GM19025 (cell line): Measurements from ENCODE around the gene FAM174C.
"Not testable (repeated sequence)": the region's sequence is repeated elsewhere in the genome, so short reads cannot be mapped to it uniquely, and the experiment has no call there.

ENCODE experiments used
- ATAC-seq: cut with Tn5 transposase; IDR thresholded peaks from one replicate; pipeline ENCODE4 v1.9.1; 2021; ENCODE audit warnings: mild to moderate bottlenecking, low read depth, moderate library complexity; ENCODE audit not compliant: unreplicated experiment

Gene FAM174C

DNA sequence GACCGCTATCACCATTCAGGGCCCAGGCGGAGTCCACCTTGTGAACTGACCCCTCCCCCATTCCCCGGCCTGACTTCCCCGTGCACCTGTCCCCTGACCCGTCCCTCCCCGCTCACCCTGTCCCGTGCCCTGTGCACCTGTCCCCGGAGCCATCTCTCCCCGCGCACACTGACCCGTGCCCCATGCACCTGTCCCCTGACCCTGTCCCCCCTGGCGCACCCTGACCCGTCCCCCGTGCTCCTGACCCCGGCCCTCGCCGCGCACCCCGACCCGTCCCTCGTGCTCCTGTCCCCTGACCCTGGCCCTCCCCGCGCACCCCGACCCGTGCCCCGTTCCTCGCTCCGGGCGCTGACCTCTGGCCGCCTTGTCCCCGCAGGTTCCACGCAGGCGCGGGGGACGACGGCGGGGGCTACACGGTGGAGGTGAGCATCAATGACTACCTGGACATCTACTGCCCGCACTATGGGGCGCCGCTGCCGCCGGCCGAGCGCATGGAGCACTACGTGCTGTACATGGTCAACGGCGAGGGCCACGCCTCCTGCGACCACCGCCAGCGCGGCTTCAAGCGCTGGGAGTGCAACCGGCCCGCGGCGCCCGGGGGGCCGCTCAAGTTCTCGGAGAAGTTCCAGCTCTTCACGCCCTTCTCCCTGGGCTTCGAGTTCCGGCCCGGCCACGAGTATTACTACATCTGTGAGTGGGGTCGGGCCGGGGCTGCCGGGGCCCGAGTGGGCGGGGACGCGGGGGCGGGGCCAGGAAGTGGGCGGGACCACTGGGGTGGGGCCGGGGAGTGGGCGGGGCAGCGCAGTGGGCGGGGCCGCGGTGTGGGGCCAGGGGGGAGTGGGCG is 20.1 kb downstream of the FAM174C start:
- ATAC-seq = no peak

DNA sequence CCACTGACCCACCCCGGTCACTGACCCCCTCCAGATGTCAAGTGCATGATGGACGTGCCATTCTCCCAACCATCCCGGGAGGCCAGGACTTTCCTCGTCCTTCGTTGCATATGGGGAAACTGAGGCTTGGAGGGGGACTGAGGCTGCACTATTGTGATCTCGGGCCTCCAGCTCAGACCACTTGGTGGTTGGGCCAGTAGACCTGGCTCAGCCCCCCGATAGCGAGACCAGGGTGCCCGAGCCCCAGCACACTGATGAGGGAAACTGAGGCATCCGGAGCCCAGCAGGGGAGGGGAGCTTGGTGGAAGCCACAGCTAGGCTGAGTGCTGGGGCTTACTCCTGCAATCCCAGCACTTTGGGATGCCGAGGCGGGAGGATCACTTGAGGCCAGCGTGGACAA is 20.7 kb downstream of the FAM174C start:
- ATAC-seq = no peak

DNA sequence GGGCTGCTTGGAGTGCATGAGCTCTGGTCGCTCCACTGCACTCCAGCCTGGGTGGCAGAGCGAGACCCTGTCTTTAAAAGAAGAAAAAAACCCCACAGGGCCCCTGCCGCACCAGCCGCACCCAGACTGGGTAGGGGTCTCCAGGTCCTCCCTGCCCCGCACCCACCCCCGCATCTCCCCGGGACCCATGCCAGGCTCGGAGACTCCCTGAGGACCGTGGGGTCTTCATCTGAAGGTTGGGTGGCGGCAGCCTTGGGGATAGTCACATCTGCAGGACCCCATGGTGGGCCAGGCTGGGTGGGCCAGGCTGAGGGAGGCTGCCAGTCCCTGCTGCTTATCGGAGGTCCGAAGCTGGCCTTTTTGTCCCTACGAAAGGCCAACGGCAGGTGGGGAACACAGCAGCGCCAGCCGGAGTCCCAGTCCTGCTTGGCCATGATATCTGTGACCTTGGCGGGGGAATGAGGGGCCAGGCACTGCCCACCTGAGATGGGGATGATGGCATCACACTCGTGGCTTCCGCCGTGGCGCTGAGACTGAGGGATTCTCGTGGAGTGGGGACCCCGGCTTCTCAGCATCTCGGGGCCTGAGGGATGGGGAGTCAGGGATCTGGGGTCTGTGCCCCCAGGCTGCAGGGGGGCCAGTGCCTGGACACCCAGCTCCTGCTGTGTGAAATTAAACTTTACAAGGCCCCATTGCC is 21.4 kb downstream of the FAM174C start:
- no peak for ATAC-seq

DNA sequence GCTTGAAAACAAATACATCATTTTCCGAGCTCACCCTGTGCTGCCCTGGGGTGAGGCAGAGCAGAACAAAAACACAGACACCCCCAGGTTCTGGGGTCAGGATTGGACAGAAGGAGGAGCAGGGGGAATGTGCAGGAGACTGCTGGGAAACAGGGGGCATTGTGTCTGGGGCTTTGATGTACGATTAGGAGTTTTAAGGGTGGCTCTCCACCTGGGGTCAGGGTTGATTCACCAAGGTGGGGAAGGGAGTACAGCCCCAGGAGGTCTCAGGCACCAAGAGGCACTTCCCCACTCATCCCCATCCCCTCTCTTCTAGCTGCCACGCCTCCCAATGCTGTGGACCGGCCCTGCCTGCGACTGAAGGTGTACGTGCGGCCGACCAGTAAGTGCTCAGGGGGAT is 22.9 kb downstream of the FAM174C start:
- no peak for ATAC-seq

DNA sequence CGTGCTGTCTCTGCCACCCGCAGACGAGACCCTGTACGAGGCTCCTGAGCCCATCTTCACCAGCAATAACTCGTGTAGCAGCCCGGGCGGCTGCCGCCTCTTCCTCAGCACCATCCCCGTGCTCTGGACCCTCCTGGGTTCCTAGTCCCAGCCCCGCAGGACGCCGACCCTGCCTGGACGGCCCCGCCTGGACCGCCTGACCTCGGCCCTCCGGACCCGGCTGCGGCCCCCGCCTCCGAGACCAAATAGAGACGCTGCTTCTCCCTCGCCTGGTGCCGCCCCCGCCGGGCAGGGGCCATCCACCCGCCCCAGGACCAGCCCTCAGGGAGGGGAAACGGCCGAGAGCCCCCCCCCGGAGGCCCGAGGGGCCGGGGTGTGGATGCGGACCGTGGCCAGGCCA is 24.5 kb downstream of the FAM174C start:
- no peak for ATAC-seq

DNA sequence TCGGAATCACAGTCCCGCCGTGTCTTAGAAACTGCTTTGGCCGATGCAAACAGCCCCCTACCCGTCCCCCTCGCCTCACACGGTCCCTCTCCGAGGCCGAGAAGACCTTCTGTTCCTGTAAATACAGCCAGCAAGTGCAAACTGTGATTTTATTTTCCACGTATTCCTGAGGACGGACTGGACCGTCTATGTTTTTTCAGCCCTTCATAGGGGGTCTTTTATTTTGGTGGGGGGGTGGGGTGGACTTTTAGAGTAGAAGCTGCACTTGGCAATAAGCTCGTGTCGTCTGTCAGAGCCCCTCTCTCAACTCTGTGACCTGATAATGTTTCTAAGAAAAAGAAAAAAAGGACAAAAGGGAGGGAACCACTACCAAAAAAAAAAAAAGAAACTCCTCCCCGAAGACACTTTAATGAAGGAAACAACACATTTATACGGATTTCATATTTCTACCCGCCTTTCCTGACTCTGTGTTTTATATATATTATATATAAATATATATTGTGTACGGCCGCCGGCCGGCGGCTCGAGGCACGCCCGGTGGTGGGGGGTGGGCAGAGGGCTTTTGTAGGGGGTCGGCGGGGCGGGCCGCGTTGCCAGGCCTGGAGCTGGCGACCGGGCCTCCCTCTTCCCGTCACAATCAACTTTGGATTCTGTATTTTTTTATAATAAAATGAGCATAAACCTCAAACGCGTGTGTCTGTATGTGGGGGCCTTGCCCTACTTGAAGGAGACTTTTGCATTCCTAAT is 25.6 kb downstream of the FAM174C start:
- no peak for ATAC-seq

DNA sequence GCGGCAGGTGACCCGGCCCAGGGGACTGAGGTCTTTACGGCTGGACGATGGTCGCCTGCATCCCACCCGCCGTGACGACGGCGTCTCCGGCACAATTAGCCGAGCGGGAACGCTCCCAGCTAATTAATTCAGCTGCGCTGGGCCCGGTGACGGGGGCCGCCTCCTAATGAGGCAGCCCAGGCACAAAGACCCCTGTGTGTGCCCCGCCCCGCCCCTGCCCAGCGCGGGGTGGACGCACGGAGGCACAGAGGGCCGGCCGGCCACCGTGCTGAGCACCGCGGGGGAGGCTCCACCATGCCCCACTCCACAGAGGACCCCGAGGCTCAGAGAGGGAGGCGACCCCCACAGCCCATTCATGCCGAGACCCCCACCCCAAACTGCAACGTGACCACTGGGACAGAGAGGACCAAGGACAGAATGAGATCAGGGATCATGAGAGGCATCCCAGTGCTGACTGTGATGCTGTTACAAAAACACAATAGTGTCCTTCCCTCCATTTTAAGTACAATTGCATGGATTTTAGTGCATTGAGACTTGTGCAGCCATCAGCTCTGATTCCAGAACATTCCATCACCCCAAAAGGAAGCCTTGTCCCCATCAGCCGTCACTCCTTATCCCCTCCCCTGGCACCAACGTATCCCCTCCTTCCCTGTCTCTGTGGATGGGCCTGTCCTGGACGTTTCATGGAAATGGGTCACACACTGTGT is 27.4 kb downstream of the FAM174C start:
- no peak for ATAC-seq

DNA sequence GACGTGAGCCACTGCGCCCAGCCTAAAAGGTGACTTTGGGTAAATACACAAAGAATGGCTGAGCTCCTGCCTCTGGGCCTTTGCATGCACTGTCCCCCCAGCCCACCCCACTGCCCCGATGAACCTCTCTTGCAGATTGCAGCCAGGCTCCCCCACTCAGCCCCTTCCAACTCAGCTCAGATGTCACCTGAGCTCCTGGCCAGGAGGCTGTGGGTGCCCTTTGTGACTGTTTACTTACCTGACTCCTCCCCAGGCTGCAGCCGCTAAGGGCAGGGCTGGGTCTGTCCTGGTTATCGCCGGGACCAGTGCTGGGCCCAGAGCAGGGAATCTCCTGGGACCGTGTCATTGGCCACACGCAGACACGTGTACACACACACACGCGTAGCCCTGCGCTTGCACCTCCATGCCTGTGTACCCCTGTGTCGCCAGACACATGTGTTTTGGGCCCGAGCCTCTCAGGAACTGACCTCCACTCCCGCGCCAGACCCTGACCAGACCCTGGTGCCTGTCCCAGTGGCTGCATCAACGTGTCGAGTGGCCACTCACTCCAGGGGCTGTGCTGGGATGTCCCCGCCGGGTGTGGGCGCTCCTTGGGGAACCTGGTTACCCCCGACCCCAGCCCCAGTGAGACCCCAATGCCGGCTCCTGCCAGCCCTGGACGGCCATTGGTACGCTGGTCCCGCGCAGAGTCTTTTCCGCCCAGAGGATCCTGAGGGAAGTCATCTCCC is 29.0 kb downstream of the FAM174C start:
- ATAC-seq = no peak

DNA sequence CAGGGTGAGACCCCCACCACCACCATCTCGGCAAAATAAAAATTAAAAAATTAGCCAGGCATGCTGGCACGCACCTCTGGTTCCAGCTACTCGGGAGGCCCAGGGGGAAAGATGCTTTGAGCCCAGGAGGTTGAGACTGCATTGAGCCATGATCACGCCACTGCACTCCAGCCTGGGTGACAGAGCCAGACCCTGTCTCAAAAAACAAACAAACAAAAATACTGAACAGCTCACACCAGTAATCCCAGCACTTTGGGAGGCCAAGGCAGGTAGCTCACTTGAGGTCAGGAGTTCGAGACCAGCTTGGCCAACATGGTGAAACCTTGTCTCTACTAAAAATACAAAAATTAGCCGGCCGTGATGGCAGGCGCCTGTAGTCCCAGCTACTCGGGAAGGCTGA is 30.0 kb downstream of the FAM174C start:
- not testable (repeated sequence) for ATAC-seq

DNA sequence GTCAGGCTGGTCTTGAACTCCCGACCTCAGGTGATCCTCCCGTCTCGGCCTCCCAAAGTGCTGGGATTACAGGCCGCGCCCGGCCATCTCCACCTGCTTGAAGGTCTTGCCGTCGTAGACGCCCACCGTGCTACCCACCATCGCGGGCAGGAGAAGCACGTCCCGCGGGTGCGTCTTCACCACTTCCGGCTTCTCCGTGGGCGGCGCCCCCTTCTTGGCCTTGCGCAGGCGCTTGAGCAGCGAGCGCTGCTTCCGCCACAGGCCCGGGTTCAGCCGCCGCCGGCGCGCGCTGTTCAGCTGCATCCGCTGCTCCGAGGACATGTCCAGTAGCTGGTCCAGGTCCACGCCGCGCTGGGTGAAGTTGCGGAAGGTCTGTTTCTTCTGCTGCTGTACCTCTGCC is 32.0 kb downstream of the FAM174C start:
- no peak for ATAC-seq

DNA sequence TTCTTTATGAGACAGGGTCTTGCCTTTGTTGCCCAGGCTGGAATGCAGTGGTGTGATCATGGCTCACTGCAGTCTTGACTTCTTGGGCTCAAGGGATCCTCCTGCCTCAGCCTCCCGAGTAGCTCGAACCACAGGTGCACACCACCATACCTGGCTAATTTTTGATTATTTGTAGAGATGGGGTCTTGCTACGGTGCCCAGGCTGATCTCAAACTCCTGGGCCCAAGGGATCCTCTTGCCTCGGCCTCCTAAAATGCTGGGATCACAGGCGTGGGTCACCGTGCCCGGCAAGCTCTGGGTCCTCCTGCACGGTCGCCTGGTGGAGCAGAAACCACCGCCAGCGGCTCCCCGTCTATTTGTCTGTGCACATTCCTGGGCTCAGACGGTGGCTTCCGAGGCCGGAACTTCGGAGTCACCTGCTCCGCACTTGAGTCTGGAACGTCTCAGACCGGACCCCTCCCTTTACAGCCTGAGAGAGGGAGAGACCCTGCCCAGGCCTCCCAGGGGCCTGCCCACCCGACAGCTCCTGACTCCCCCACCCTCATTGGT is 32.5 kb downstream of the FAM174C start:
- ATAC-seq = no peak

DNA sequence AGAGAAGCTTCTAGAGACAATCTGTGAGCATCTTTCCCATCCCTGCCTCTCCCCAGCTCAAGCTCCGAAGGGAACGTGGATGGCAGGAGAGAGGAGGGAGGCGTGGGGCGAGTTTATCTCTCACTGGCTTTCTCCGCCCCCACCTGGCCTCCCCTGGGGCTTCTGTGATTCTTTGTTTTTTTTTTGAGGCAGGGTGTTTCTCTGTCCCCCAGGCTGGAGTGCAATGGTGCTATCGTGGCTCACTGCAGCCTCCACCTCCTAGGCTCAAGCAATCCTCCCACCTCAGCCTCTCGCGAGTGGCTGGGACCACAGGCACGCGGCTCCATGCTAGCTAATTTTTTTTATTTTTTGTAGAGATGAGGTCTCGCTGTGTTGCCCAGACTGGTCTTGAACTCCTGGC is 33.4 kb downstream of the FAM174C start:
- ATAC-seq = no peak

DNA sequence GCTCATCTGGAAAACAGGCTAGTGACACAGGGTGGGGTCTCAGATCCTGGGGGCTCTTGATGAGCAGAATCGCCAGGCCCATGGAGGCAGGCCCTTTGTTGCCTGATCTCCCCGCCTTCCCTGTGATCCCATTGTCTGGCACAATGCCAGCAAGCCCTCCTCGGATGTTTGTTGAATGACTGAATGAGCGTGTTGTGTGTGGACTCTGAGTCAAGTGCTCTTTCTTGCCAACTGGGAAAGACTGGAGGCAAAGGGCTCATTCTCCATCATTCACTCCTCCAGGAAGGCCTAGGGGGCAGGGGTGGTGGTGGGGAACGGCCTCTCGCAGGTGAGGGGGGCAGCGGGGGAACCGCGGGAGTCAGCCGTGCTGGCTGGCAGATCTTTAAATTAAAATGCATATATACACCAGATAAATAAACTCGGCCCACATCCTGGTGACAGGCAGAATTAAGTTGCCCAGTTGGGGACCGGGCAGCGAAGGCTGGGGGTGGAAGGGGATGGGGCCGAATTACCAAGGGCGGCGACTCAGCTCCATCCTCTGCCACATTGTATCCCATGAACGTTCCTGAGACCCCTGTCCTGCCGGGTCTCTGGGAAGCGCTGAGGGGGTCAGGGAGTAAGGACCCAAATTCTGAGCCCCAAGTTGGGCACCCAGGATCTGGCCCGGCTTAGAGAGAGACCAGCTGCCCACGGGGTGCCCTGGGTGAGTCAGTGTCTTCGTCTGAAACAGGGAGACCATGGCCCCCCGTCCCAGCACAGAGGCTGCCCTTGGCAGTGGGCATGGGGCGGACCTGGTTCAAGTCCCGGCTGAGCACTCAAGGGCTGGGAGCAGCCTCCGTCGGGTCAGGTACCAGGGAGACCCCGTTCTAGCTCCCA is 34.9 kb downstream of the FAM174C start:
- ATAC-seq = no peak

DNA sequence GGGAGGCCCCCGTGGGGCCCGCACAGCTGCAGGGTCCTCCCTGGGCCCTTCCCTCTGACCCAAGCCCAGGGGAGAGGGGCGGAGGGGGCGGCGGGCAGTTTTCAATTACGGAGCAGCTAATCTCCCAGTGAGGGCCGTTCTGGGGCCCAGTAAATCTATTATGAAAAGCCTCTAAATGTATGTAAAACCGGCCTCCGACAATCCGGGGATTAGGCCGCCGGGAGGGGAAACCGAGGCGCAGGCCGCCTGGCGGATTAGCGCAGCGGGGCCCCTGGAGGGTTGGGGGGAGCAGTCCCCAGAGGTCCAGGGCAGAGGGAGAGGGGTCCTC is 35.5 kb downstream of the FAM174C start:
- ATAC-seq = no peak

DNA sequence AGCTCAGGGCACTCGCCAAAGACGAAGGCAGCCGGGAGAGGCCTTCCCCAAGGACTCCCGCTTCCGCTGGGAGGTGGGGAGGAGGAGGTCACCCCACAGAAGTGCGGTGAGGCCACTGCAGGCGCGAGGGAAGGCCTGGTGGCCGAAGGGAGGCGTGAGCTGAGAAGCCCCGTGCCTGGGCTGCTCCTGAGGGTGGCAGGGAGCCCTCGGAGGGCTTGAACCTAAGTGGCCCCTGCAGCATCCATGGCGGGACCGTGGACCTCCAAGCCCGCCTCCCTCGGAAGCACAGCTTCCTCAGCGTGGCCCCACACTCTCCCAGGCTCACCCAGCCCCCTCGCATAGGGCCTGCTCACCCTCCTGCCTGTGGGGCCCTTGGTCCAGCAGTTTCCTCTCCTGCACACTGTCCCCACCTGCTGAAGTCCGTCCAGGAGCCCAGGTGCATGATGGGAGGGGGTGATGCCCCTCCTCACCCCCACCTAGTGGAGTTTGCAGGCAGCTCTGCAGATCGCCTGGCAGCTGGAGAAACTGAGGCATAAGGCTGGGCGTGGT is 36.3 kb downstream of the FAM174C start:
- ATAC-seq = no peak

DNA sequence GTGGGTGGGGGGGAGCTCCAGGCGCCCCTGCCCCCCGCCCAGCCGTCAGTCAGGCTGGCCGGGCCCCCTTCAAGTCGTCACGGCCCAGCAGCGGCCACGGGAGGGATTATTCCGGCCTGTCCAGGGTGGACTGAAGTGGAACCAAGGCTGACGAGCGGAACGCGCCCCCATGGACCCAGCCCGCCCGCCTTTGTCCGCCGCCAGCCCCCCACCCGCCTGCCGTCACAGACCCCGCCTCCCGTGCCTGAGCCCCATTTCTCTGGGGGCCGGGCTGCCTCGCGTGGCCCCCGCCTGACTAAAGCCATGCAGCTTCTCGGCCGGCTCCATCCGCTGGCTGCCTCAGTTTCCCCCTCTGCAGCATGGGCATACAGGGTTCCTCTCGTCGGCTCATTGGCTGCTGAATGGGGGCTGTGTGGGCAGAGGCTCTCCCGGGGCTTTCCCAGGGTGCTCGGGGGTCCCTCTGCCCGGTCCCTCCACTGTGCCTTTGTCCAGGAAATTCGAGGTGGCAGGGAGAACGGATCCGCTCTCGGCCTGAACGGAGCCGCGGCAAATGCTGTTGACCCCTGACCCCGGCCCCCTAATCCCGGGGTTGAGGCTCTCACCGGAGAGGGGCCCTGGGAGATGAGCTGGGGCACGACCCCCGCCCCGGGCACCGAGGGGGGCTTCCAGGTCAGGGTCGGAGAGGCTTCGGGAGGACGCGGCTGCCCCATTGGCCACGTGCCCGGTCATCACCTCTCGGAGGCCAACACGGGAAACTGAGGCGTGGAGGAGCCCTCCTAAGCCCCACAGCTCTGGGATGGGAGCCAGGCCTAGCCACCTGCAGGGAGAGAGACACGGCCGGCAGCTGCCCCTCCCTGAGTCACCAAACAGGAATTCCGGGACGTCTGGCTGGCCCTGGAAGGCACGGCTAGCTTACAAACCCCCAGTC is 37.7 kb downstream of the FAM174C start:
- ATAC-seq = no peak

DNA sequence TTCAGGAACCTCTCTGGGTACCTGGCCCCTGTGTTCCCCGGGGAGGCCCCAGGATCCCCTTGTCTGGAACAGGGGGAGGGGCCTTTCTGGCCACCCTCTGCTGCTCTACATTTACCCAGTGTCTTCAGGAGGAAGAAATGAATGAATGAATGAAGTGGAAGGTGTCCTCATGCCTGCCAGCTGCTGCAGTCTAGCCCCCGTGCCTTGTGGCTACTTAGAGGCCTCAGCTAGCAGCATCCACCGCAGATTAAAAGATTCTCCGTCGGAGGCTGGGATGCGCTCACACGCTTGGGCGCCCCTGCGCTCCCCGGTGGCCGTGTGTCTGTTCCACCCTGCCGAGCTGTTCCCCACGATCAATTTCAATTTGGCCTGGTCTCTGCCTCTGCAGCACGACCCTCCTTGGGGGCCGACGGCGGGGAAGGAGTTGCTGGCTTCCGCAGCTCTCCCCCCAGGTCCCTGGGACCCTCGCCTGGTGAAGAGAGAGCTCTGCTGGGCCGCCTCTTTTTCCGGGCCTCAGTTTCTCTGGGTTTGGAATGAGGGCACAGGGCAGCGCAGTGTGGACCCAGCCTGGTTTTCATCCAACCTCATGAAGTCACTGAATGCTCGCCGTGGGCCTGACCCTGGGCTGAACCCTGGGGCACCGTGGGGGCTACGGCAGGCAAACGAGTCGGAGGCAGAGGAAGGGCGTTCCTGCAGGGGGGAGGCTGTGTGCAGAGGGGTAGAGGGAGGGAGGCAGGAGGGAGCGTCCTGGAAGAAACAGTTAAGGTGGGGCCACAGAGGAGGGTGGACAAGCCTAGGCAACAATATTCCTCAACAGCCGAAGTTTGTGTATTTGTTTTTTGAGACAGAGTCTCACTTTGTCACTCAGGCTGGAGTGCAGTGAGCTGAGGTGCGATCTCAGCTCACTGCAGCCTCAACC is 38.6 kb downstream of the FAM174C start:
- ATAC-seq = no peak
